DMS53 treated with DMSO at 0.1 percent for 48 hours (cell line): ENCODE results near the gene PITPNC1.
"Not testable (repeated sequence)": the region's sequence is repeated elsewhere in the genome, so short reads cannot be mapped to it uniquely, and the experiment has no call there.

Experiments used
- DNase-seq: peaks from one replicate; lab custom pipeline; 2025; ENCODE audit not compliant: unreplicated experiment; lab: John Stamatoyannopoulos, UW

The PITPNC1 gene

GRCh38 chr17:67485666-67486065, 108.6 kb downstream of the PITPNC1 start:
- DNase-seq = no peak

DNA sequence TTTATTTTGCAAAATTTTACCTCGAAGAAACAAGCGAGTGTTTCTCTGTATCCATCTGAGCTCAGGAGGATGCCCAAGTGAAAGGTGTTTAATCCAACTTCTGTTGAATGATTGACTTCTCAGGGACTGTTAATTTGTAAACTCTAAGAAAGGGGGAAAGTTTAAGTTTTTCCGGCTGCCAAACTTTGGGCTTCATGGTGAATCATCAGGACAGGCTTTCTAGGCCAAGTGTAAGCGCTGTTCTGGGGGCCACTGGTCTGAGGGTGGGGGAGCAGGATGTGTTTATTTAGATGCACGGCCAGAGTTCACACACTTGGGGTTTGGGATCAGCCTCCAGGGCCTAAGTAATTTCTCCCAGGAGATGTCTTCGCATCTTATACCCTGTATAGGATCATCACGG, 110.4 kb downstream of the PITPNC1 start:
- no peak for DNase-seq

- no peak for DNase-seq
Measured at GRCh38 chr17:67488161-67488560, 111.1 kb downstream of the PITPNC1 start.

DNA sequence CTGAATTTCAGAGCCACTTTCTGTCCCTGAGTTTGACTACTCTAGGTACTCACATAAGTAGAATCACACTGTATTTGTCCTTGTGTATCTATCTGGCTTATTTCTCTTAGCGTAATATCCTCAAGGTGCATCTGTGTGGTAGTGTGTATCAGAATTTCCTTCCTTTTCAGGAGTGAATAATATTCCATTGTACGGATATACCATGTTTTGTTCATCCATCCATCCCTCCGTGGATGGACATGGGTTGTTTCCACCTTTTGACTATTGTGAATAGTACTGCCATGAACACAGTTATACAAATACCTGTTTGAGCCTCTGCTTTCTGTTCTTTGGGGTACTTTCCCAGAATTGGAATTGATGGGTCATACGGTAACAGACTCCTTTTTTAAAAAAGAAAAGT, 111.7 kb downstream of the PITPNC1 start:
- no peak for DNase-seq

- no peak for DNase-seq
Measured at GRCh38 chr17:67489273-67489672, 112.2 kb downstream of the PITPNC1 start.

GRCh38 chr17:67490471-67490870, 113.4 kb downstream of the PITPNC1 start:
- no peak for DNase-seq

- DNase-seq = peak; percentile 98
Measured at GRCh38 chr17:67491009-67491680, 114.1 kb downstream of the PITPNC1 start.

- no peak for DNase-seq
Measured at GRCh38 chr17:67491681-67492024, 114.6 kb downstream of the PITPNC1 start.

DNA sequence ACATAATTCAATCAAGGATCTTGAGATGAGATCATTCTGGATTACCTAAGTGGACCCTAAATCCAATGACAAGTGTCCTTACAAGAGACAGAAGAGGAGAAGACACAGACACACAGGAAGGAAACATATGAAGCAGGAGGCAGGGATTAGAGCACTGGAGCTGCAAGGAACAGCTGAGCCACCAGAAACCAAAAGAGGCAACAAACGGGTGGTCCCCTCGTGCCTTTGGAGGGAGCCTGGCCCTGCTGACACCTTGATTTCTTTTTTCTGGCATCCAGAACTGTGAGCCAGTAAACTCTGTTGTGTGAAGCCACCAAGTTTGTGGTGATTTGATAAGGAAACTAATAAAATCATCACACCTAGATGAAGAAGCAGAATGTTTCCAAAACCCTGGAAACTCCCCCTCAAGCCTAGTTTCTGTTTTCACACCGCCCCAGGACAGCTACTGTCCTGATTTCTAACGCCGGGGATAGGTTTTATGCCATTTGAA, 115.2 kb downstream of the PITPNC1 start:
- peak; percentile 25 for DNase-seq

DNA sequence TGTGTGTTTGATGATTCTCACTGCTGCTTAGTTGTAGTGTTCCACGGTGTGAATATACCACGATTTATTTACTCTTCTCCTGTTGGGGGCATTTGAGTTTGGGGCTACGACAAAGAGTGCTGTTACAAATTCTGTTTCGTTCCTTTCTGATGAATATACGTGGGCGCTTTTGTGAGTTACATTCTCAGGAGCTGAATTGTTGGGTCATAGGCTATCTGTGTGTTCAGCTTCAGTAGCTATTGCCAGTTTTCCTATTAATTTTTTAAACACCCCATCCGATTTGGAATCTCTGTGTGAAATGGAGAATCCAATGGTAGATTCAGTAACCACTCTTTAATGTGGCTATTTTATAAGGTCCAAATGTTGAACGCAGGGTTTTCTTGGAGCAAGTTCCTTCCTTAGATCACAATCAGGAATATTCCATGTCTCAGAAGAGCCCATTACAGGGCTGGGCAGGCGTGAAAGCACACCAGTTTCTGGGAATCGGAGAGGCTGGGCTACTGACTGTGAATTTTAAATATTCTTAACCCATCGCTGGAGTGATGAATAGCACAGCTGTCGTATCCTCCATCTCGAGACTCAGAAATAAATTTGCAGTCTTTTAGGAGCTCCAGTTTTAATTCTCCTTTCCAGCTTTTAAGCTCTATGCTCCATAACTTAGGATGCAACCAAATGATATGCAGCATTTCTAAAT, 115.9 kb downstream of the PITPNC1 start:
- no peak for DNase-seq

DNA sequence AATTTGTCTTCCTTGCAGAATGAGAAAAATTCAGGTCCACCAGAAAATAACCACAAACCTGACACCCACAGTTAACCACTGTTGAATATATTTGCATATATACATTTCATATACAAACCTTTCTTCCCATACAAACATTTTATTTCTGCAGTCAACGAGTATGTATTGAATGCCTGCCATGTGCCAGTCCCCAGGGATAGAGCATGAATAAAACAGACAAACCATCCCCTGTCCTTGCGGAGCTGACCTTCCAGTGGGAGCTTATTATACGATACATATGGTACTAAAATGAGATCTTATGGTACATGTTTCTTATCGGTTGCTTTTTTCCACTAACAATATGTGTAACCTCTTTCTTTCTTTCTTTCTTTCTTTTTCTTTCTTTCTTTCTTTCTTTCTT, 116.7 kb downstream of the PITPNC1 start:
- no peak for DNase-seq

DNA sequence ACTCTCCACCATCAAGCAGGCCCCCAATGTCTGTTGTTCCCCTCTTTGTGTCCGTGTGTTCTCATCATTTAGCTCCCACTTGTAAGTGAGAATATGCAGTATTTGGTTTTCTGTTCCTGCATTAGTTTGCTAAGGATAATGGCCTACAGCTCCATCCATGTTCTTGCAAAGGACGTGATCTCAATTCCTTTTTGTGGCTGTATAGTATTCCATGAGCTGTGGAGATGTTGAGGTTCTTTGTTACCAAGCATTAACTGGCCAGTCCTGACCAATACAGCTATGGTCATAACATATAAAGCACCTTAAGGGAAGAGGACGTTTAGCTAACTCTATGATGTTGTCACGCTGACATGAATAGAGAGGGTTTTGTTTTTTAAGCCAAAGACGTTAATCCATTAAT, 118.5 kb downstream of the PITPNC1 start:
- not testable (repeated sequence) for DNase-seq

DNA sequence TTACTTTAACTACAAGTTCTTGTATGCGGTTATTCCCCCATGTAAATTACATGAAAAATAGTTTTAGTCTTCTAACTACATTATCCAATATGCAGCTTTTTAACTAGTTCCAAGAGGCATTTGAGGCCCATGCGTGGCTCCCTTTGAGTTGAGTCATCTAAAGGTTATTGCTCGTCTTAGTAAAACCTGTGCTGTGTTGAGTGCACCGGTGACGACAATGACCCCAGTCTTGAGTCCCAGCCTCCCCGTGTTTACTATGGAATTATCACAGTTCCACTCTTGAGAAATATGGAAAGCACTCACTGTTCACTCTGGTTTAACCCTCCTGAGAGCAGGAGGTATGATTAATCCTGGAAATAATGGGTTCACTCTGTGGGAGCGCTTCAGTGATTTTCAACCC, 119.2 kb downstream of the PITPNC1 start:
- DNase-seq = peak; percentile 78

- no peak for DNase-seq
Measured at GRCh38 chr17:67499685-67500084, 122.6 kb downstream of the PITPNC1 start.

DNA sequence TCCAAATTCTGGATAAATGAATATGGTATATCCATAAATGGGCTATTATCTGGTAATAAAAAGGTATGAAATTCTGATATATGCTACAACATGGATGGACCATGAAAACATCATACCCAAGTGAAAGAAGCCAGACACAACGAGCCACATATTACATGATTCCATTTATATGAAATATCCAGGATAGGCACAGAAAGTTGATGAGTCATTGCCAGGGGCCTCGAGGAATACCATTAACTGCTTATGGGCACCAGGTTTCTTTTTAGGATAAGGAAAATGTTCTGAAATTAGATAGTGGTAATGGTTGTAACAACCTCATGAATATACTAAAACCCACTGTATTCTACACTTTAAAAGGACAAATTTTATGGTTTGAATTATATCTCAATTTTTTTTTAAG, 123.2 kb downstream of the PITPNC1 start:
- peak; percentile 44 for DNase-seq

DNA sequence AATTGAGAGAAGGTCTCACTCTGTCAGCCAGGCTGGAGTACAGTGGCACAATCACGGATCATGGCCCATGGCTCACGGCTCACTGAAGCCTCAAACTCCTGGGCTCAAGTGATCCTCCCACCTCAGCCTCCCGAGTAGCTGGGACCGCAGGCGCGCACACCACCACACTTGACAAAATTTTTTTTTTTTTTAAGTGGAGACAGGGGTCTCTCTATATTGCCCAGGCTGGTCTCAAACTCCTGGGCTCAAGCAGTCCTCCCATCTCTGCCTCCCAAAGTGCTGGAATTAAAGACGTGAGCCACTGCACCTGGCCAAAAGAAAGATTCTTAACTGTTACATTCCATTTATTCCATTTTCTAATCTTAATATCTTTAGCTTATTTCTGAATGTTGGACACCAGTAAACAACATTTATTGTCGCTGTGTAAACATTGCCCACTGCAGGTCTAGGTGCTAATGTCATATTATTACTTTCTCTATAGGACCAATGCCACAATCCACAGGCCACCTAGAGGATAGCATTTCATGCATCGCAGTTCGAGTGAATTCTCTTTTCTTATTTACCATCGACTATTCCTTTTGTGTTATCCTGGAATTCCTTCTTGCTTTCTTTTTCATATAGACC, 123.7 kb downstream of the PITPNC1 start:
- DNase-seq = no peak

DNA sequence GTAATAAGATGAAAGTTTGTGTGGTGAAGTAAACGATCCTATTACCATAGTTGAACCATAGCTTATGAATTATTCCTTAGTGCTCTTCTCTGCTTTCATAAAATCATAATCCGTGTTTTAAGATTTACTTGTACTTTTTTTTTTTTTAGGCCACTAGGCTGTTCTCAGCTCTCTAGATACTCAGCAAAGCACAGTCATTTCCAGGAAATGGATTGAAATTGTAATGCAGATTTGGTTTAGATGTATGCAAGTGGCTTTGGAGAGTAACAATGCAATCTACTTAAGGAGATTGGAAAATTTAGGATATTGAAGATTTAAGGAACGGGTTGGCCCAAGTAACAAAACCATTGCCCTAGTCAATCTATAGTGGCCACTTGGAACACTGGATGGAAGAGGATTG, 125.1 kb downstream of the PITPNC1 start:
- no peak for DNase-seq

- peak; percentile 71 for DNase-seq
Measured at GRCh38 chr17:67503184-67503583, 126.1 kb downstream of the PITPNC1 start.

DNA sequence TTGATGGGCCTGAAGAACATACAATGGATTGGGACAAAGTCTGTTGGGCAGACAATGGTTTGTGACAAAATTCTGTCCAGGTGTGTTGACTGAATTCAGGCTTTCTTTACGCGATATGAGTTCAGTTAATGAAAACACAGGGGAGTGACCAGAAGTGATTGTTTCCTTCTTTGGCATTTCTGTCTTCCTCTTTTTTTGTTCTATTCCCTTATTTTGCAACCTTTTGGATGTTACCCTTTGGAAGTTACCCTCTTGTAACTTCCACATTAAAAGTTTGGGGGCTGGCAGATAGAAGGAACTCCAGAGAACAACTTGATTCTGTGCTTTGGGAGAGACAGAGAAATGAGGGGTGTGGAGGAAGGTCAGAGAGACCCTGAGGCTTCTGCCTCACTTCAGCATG, 126.7 kb downstream of the PITPNC1 start:
- no peak for DNase-seq

DNA sequence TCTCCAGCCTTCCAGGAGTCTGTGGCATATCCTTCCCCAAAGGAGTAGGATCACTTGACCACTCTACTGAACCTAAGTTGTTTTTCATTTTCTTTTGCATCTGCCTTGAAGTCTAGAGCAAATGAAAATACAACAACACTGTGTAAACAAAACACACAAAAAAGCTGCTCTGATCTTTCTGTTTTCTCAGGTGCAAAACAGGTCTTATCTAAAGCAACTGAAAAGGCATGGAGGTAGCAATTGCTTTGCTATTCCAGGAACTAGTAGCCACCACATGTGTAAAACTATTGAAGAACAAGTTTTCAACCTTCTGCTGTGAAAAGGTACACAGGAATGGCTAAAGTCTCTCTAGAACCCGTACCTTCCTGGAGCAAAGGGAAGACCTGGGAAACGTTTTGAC, 127.1 kb downstream of the PITPNC1 start:
- DNase-seq = peak; percentile 64

DNA sequence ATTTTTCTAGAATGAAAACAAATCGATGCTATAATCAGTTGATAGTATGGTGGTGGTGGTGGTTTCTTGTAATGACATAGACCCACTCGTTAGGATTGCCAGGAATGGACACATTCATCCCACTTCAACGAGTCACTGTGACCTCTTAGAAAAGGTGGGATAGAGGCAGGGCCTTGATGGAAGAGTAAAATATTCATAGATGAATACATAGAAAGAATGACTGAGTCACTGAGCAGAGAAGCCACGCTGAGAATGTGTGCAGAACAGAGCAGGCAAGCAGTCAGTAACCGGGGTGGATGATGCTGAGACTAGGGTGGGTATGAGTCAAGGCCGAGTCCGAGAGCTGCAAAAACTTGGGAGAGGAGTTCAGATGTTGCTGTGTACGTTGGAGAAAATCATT, 129.9 kb downstream of the PITPNC1 start:
- DNase-seq = no peak
